MM.1S (cell line): ENCODE measurements around the gene FUT8.
"Not testable (repeated sequence)": the region's sequence is repeated elsewhere in the genome, so short reads cannot be mapped to it uniquely, and the experiment has no call there.

ENCODE experiments used
- DNase-seq: peaks from one replicate; pipeline ENCODE4 v3.0.0-alpha.2; 2015
- H2AFZ ChIP-seq: fragments of 300-600 bp; sonication (generic); 2 replicates; pipeline ENCODE4 v1.6.0; 2016; ENCODE audit warnings: antibody characterized with exemption, low read length
- H3F3A ChIP-seq: fragments of 300-600 bp; sonication (generic); 2 replicates; pipeline ENCODE4 v1.6.1; 2016; ENCODE audit warnings: mild to moderate bottlenecking, antibody characterized with exemption, low read length, moderate library complexity, mixed read lengths; ENCODE audit not compliant: insufficient read depth
- H3K27ac ChIP-seq: fragments of 300-600 bp; sonication (generic); 2 replicates; pipeline ENCODE4 v1.5.1; 2016; ENCODE audit warnings: mild to moderate bottlenecking, low read length
- H3K27me3 ChIP-seq: fragments of 300-600 bp; sonication (generic); replicated peaks from 2 replicates; pipeline ENCODE4 v1.6.0; 2016; ENCODE audit warnings: low read length; ENCODE audit not compliant: insufficient read depth
- H3K36me3 ChIP-seq: fragments of 300-600 bp; sonication (generic); replicated peaks from 2 replicates; pipeline ENCODE4 v1.6.1; 2016; ENCODE audit warnings: mild to moderate bottlenecking, low read length, mixed read lengths; ENCODE audit not compliant: insufficient read depth
- H3K4me1 ChIP-seq: fragments of 300-600 bp; sonication (generic); 2 replicates; pipeline ENCODE4 v1.6.1; 2016; ENCODE audit warnings: low read length, mixed read lengths
- H3K4me2 ChIP-seq: fragments of 300-600 bp; sonication (generic); 2 replicates; pipeline ENCODE4 v1.6.0; 2016; ENCODE audit warnings: low read depth, low read length
- H3K4me3 ChIP-seq: fragments of 300-600 bp; sonication (generic); 2 replicates; pipeline ENCODE4 v1.5.1; 2016; ENCODE audit warnings: low read length, mixed read lengths
- H3K79me2 ChIP-seq: fragments of 300-600 bp; sonication (generic); 2 replicates; pipeline ENCODE4 v1.6.1; 2016; ENCODE audit warnings: mixed run types, low read length, mixed read lengths
- H3K9ac ChIP-seq: fragments of 300-600 bp; sonication (generic); 2 replicates; pipeline ENCODE4 v1.6.1; 2016; ENCODE audit warnings: low read length, mixed read lengths
- H3K9me2 ChIP-seq: fragments of 300-600 bp; sonication (generic); replicated peaks from 2 replicates; pipeline ENCODE4 v1.6.1; 2016; ENCODE audit warnings: mild to moderate bottlenecking, low read length, mixed read lengths; ENCODE audit not compliant: insufficient read depth
- H3K9me3 ChIP-seq: fragments of 300-600 bp; sonication (generic); replicated peaks from 2 replicates; pipeline ENCODE4 v1.6.1; 2016; ENCODE audit warnings: mild to moderate bottlenecking, low read length, mixed read lengths; ENCODE audit not compliant: insufficient read depth
- H4K20me1 ChIP-seq: fragments of 300-600 bp; sonication (generic); 2 replicates; pipeline ENCODE4 v1.6.1; 2016; ENCODE audit warnings: mild to moderate bottlenecking, low read length, moderate library complexity, mixed read lengths; ENCODE audit not compliant: insufficient read depth
- EZH2 ChIP-seq: fragments of 300-600 bp; sonication (generic); optimal IDR thresholded peaks from 2 replicates; pipeline ENCODE3; 2017; ENCODE audit warnings: low read depth, mild to moderate bottlenecking, antibody characterized with exemption, low read length, mixed read lengths
- EZH2phosphoT487 ChIP-seq: fragments of 300-600 bp; sonication (generic); IDR thresholded peaks from 2 replicates; pipeline ENCODE4 v1.6.1; 2018; ENCODE audit warnings: antibody characterized with exemption, low read length
- TF ChIP-seq, protein P1 (sequence below): fragments of 300-600 bp; sonication (generic); IDR thresholded peaks from 2 replicates; pipeline ENCODE4 v1.5.1; 2016; ENCODE audit warnings: antibody characterized with exemption, low read length, mixed read lengths

The FUT8 gene

DNA sequence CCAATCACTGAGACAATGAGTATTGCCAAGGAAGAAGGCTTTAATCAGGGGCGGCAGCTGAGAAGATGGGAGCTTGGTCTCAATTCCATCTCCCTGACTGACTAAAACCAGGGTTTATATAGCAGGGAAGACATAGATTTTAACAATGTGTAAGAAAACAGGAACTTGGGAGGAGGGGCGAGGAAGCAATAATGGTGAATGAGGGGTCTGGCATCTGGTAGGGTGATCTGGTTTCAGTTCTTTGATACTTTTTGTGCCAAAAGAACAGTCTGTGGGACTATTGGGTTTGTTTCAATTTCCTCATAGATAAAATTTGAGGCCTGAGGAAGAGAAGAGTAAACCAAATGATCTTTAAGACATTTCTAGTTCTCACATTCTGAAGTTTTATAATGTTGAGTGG lies 49.2 kb downstream of the FUT8 start:
- Histone ChIP-seq H2AFZ (no peak overlapping the region), H4K20me1 (no peaks in the 10 kb centered on the region), H3K27ac (no peak overlapping the region), H3K36me3 (no peaks in the 10 kb centered on the region), H3K9me3 (no peaks in the 10 kb centered on the region), H3K4me2 (no peak overlapping the region), H3K4me3 (no peak overlapping the region), H3K4me1 (no peaks in the 10 kb centered on the region), H3K79me2 (peaks cover 7% of the 10 kb centered on the region), H3K9ac (no peak overlapping the region), H3K9me2 (no peaks in the 10 kb centered on the region), H3F3A (no peaks in the 10 kb centered on the region), H3K27me3 (no peaks in the 10 kb centered on the region)
- DNase-seq, result no peak
- no peak for TF ChIP-seq EZH2
- no peak for TF ChIP-seq EZH2phosphoT487
- TF ChIP-seq, protein P1, sequence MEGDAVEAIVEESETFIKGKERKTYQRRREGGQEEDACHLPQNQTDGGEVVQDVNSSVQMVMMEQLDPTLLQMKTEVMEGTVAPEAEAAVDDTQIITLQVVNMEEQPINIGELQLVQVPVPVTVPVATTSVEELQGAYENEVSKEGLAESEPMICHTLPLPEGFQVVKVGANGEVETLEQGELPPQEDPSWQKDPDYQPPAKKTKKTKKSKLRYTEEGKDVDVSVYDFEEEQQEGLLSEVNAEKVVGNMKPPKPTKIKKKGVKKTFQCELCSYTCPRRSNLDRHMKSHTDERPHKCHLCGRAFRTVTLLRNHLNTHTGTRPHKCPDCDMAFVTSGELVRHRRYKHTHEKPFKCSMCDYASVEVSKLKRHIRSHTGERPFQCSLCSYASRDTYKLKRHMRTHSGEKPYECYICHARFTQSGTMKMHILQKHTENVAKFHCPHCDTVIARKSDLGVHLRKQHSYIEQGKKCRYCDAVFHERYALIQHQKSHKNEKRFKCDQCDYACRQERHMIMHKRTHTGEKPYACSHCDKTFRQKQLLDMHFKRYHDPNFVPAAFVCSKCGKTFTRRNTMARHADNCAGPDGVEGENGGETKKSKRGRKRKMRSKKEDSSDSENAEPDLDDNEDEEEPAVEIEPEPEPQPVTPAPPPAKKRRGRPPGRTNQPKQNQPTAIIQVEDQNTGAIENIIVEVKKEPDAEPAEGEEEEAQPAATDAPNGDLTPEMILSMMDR, result no peak

DNA sequence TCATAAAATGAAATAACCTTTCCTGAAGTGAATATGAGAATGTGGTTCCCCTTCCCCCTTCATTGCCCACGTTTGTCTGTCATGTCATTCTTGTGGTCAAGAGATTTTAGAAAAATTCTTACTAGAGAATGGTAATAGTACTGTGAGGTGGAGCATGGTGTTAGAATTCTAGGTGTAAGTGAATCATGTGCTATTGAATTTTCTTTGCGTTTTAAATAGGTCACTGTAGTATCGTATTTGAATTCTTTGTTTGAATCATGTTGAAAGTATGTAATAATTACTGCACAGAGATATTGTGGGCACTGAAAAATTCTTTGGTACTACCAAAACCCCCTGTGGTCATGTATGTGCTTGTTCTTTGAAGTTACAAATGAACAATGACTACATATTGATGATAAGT lies 49.9 kb downstream of the FUT8 start:
- Histone ChIP-seq H4K20me1 (no peaks in the 10 kb centered on the region), H3K9ac (no peak overlapping the region), H3K4me2 (no peak overlapping the region), H3K9me2 (no peaks in the 10 kb centered on the region), H2AFZ (no peak overlapping the region), H3K27ac (no peak overlapping the region), H3K79me2 (peaks cover 7% of the 10 kb centered on the region), H3K27me3 (no peaks in the 10 kb centered on the region), H3F3A (no peaks in the 10 kb centered on the region), H3K36me3 (no peaks in the 10 kb centered on the region), H3K4me3 (no peak overlapping the region), H3K9me3 (no peaks in the 10 kb centered on the region), H3K4me1 (no peaks in the 10 kb centered on the region)
- no peak for DNase-seq
- TF ChIP-seq EZH2phosphoT487 (no peak), EZH2 (no peak)
- TF ChIP-seq, protein P1, result no peak

DNA sequence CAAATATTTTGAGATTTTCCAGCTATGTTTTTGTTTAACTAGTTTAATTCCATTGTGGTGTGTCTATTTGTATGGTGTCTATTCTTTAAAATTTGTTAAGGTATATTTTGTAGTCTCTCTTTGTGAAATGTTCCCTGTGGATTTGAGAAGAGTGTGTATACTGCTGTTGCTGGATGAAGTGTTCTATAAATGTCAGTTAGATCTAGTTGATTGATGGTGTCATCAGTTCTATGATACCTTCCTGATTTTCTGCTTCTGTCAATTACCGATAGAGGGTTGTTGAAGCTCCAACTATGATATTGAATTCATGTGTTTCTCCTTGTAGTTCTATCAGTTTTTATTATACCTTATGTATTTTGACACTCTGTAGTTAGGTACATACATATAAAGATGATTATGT lies 53.1 kb downstream of the FUT8 start:
- no peaks in the 10 kb centered on the region for H3K9me2 ChIP-seq
- H3K4me1 ChIP-seq, result no peaks in the 10 kb centered on the region
- H3F3A ChIP-seq, result no peaks in the 10 kb centered on the region
- no peaks in the 10 kb centered on the region for H3K36me3 ChIP-seq
- H3K27ac ChIP-seq, result no peak overlapping the region
- H2AFZ ChIP-seq, result no peak overlapping the region
- H3K27me3 ChIP-seq, result no peaks in the 10 kb centered on the region
- no peak for DNase-seq
- H4K20me1 ChIP-seq, result no peaks in the 10 kb centered on the region
- H3K4me2 ChIP-seq, result no peak overlapping the region
- no peak overlapping the region for H3K9ac ChIP-seq
- no peak for TF ChIP-seq EZH2
- TF ChIP-seq, protein P1, result no peak
- no peak for TF ChIP-seq EZH2phosphoT487
- H3K79me2 ChIP-seq, result peaks cover 12% of the 10 kb centered on the region
- H3K9me3 ChIP-seq, result no peaks in the 10 kb centered on the region
- no peak overlapping the region for H3K4me3 ChIP-seq

DNA sequence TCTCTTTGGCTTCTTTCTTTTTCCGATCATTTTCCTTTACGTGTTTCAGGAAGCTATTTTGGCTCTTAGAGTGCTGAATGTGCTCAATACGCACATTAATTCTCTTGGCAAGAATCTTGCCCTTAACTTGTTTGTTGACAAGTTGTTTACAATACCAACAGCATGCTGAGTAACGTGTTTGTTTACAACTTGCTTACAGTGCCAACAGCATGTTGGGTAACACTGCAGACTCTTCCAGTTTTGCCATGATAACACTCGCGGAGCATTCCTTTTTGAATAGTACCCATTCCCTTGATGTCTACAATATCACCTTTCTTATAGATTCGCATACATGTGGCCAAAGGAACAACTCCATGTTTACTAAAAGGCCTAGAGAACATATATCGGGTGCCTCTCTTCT lies 55.4 kb downstream of the FUT8 start:
- H3K79me2 ChIP-seq, result peaks cover 12% of the 10 kb centered on the region
- not testable (repeated sequence) for H3K4me1 ChIP-seq, H3F3A ChIP-seq, H3K9me2 ChIP-seq, H3K4me3 ChIP-seq, H3K9me3 ChIP-seq, H3K27ac ChIP-seq, H3K4me2 ChIP-seq, H3K27me3 ChIP-seq, DNase-seq, H2AFZ ChIP-seq, H4K20me1 ChIP-seq, H3K36me3 ChIP-seq, H3K9ac ChIP-seq
